ENCODE data around the gene ZNRD2. TPM values are rescaled to one million over a fixed set of nuclear protein-coding genes. Genes with fewer than 3 reads are reported as not detected.

Gene ZNRD2
- total RNA-seq, 1 experiment from 2014 or later = 61.2 TPM

DNA sequence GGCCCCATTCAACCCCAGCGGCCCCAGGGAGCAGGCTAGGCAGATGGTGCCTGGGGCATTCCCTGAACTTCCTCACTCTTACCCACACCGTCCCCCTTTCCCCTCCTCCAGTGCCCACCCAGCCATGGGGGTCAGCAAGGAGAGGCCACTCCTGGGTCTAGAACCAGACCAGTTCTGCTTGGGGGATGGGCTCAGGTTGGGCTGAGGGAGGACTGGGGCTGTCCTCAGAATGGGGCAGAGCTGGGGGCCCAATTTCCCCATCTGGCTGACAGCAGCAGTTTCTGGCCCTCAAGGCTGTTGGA, 33.0 kb upstream of the ZNRD2 start:
- in situ Hi-C loops (cut with HindIII; ENCODE audit: low pct_unique_long_range_greater_than_20kb, low sequenced_read_pairs) = no loop called here
- POLR2A ChIA-PET = interaction anchor here (0.6 kb wide), 1 partner anchor 29 kb away, joined by 3 read pairs; no protein-coding TSS in a partner anchor
- CTCF ChIA-PET = interaction anchor here (0.7 kb wide), 1 partner anchor 10 kb away, joined by 10 read pairs; no protein-coding TSS in a partner anchor

DNA sequence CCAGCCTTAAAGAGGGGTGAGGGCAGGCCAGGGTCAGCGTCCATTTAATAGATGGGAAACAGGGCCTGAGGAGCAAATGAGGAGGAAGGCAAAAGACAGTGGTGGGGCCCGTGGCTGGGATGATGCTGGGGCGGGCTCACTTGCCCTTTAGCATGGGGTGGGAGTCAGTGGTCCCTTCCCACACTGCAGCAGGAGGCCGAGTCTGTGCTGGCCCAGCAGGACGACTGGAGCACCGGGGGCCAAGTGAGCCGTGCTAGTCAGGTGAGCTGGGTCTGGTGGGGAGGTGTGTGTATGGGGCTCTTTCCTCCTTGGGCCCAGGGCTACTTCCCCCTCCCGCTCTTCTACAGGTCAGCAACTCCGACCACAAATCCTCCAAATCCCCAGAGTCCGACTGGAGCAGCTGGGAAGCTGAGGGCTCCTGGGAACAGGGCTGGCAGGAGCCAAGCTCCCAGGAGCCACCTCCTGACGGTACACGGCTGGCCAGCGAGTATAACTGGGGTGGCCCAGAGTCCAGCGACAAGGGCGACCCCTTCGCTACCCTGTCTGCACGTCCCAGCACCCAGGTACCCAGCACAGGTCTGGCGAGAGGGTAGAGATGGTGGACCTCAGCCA, 32.6 kb upstream of the ZNRD2 start:
- intact Hi-C loops (cut with micrococcal nuclease; ENCODE audit: unreplicated experiment) (no loop called here), in situ Hi-C loops (cut with HindIII; ENCODE audit: low pct_unique_long_range_greater_than_20kb, low sequenced_read_pairs) (no loop called here)
- peaks cover 2% of the 10 kb centered on the region; the same call in 1 of the 2 replicates for H3K36me3 ChIP-seq (ENCODE audit: control insufficient read depth, insufficient read depth, low read length)
- TF ChIP-seq POLR2AphosphoS5 (IDR thresholded peaks at IDR 0.05; ENCODE audit: low read depth, low read length) = no peak; the same call in 1 of the 2 replicates
- TF ChIP-seq, protein P1, sequence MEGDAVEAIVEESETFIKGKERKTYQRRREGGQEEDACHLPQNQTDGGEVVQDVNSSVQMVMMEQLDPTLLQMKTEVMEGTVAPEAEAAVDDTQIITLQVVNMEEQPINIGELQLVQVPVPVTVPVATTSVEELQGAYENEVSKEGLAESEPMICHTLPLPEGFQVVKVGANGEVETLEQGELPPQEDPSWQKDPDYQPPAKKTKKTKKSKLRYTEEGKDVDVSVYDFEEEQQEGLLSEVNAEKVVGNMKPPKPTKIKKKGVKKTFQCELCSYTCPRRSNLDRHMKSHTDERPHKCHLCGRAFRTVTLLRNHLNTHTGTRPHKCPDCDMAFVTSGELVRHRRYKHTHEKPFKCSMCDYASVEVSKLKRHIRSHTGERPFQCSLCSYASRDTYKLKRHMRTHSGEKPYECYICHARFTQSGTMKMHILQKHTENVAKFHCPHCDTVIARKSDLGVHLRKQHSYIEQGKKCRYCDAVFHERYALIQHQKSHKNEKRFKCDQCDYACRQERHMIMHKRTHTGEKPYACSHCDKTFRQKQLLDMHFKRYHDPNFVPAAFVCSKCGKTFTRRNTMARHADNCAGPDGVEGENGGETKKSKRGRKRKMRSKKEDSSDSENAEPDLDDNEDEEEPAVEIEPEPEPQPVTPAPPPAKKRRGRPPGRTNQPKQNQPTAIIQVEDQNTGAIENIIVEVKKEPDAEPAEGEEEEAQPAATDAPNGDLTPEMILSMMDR (IDR thresholded peaks at IDR 0.05) = no peak
- TF ChIP-seq TCF7L2 (IDR thresholded peaks at IDR 0.05; ENCODE audit: low read depth, low read length) = no peak
- no peak for DNase-seq (ENCODE audit: low read depth, low spot score)
- no peak overlapping the region for H3K4me3 ChIP-seq (ENCODE audit: low read depth in 2 of 2, low read length in 2 of 2)
- no peaks in the 10 kb centered on the region for H3K27me3 ChIP-seq (ENCODE audit: control insufficient read depth, insufficient read depth, low read length)
- ATAC-seq = no peak
- no TSS peak for BruUV-seq (replicated peaks)
- no peak overlapping the region; the same call in 1 of the 2 replicates for H3K27ac ChIP-seq (ENCODE audit: low read length)
- CTCF ChIA-PET = interaction anchor here (0.7 kb wide), 1 partner anchor 10 kb away, joined by 10 read pairs; no protein-coding TSS in a partner anchor
- POLR2A ChIA-PET = no interaction called here
- H3K9me3 ChIP-seq (ENCODE audit: control insufficient read depth, insufficient read depth, low read depth, low read length) = no peaks in the 10 kb centered on the region
- H3K4me1 ChIP-seq (ENCODE audit: control insufficient read depth, insufficient read depth, low read length) = peaks cover 18% of the 10 kb centered on the region

More for the DNA sequence above, 33.0 kb upstream of the ZNRD2 start:
- TF ChIP-seq POLR2AphosphoS5 (IDR thresholded peaks at IDR 0.05; ENCODE audit: low read depth, low read length) (no peak), TCF7L2 (IDR thresholded peaks at IDR 0.05; ENCODE audit: low read depth, low read length) (no peak), SIN3A (IDR thresholded peaks at IDR 0.05; ENCODE audit: borderline replicate concordance, insufficient read depth, low read depth, low read length) (no peak)
- TF ChIP-seq, protein P2, sequence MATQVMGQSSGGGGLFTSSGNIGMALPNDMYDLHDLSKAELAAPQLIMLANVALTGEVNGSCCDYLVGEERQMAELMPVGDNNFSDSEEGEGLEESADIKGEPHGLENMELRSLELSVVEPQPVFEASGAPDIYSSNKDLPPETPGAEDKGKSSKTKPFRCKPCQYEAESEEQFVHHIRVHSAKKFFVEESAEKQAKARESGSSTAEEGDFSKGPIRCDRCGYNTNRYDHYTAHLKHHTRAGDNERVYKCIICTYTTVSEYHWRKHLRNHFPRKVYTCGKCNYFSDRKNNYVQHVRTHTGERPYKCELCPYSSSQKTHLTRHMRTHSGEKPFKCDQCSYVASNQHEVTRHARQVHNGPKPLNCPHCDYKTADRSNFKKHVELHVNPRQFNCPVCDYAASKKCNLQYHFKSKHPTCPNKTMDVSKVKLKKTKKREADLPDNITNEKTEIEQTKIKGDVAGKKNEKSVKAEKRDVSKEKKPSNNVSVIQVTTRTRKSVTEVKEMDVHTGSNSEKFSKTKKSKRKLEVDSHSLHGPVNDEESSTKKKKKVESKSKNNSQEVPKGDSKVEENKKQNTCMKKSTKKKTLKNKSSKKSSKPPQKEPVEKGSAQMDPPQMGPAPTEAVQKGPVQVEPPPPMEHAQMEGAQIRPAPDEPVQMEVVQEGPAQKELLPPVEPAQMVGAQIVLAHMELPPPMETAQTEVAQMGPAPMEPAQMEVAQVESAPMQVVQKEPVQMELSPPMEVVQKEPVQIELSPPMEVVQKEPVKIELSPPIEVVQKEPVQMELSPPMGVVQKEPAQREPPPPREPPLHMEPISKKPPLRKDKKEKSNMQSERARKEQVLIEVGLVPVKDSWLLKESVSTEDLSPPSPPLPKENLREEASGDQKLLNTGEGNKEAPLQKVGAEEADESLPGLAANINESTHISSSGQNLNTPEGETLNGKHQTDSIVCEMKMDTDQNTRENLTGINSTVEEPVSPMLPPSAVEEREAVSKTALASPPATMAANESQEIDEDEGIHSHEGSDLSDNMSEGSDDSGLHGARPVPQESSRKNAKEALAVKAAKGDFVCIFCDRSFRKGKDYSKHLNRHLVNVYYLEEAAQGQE (IDR thresholded peaks at IDR 0.05; ENCODE audit: insufficient read depth in 1 of 2, low read depth in 2 of 2, low read length in 1 of 2) = no peak
- TF ChIP-seq, protein P1 (IDR thresholded peaks at IDR 0.05) = no peak
- intact Hi-C loops (cut with micrococcal nuclease; ENCODE audit: unreplicated experiment) = no loop called here
- Histone ChIP-seq H3K27me3 (ENCODE audit: control insufficient read depth, insufficient read depth, low read length) (no peaks in the 10 kb centered on the region), H3K27ac (ENCODE audit: low read length) (peak overlapping the region; percentile 39; the same call in 1 of the 2 replicates), H3K4me3 (ENCODE audit: low read depth in 2 of 2, low read length in 2 of 2) (no peak overlapping the region), H3K4me1 (ENCODE audit: control insufficient read depth, insufficient read depth, low read length) (peaks cover 18% of the 10 kb centered on the region), H3K36me3 (ENCODE audit: control insufficient read depth, insufficient read depth, low read length) (peaks cover 2% of the 10 kb centered on the region; the same call in 1 of the 2 replicates), H3K9me3 (ENCODE audit: control insufficient read depth, insufficient read depth, low read depth, low read length) (no peaks in the 10 kb centered on the region)
- no peak for ATAC-seq
- no peak for DNase-seq (ENCODE audit: low read depth, low spot score)
- no TSS peak for BruUV-seq (replicated peaks)
